ENCODE results near the gene HIRA. TPM values are rescaled to one million over a fixed set of nuclear protein-coding genes. Genes with fewer than 3 reads are reported as not detected.

The HIRA gene
- total and polyA plus RNA-seq, 2 experiments from 2014 or later = 9.4 to 58.3 TPM

- no peak for TF ChIP-seq ZNF462 (CRISPR knock-in tag; IDR thresholded peaks at IDR 0.05)
Observed at GRCh38 chr22:19383292-19383691, 48.2 kb downstream of the HIRA start (continued).

GRCh38 chr22:19382240-19382639 is 49.3 kb downstream of the HIRA start:
- no peak overlapping the region for H3K4me2 ChIP-seq
- H3K36me3 ChIP-seq (ENCODE audit: insufficient read depth) = peaks cover 36% of the 10 kb centered on the region
- no peak for ATAC-seq
- H4K20me1 ChIP-seq (replicated peaks; ENCODE audit: insufficient read depth) = peaks cover 4% of the 10 kb centered on the region
- no peak overlapping the region for H3K27ac ChIP-seq (ENCODE audit: low read depth)
- no peak overlapping the region for H3K4me3 ChIP-seq
- H3K27me3 Mint-ChIP-seq (ENCODE audit: insufficient read depth, low read depth, poor library complexity) = peaks cover 4% of the 10 kb centered on the region
- H3K79me2 ChIP-seq (replicated peaks; ENCODE audit: insufficient read depth) = no peaks in the 10 kb centered on the region
- H3K27ac Mint-ChIP-seq = no peak overlapping the region
- no peaks in the 10 kb centered on the region for H3K4me1 Mint-ChIP-seq
- DNase-seq (ENCODE audit: low spot score) = no peak
- H3K4me1 ChIP-seq (ENCODE audit: insufficient read depth) = no peaks in the 10 kb centered on the region
- H3K36me3 Mint-ChIP-seq (ENCODE audit: low read depth) = peaks cover 62% of the 10 kb centered on the region
- H3K4me3 Mint-ChIP-seq = no peak overlapping the region
- no peaks in the 10 kb centered on the region for H3F3A ChIP-seq (replicated peaks; ENCODE audit: low read depth)
- H3K9me3 Mint-ChIP-seq = no peaks in the 10 kb centered on the region
- H2AFZ ChIP-seq = no peak overlapping the region
- no peaks in the 10 kb centered on the region for H3K9me2 ChIP-seq (ENCODE audit: insufficient read depth)
- H3K27me3 ChIP-seq (ENCODE audit: insufficient read depth) = no peaks in the 10 kb centered on the region
- TF ChIP-seq NANOG (IDR thresholded peaks at IDR 0.05; ENCODE audit: borderline replicate concordance) (no peak), ZNF114 (CRISPR knock-in tag; IDR thresholded peaks at IDR 0.05) (no peak), CREB1 (CRISPR knock-in tag; IDR thresholded peaks at IDR 0.05; ENCODE audit: low read depth) (no peak), ETS1 (IDR thresholded peaks at IDR 0.05) (no peak), ZNF331 (CRISPR knock-in tag; IDR thresholded peaks at IDR 0.05; ENCODE audit: low read depth) (no peak), REST (IDR thresholded peaks at IDR 0.05; ENCODE audit: unreplicated experiment) (no peak), EZH2 (IDR thresholded peaks at IDR 0.05; ENCODE audit: low read depth, unreplicated experiment) (no peak), STAT1 (IDR thresholded peaks at IDR 0.05; ENCODE audit: unreplicated experiment) (no peak), EZH2phosphoT487 (IDR thresholded peaks at IDR 0.05; ENCODE audit: unreplicated experiment) (no peak), JUNB (IDR thresholded peaks at IDR 0.05; ENCODE audit: unreplicated experiment) (no peak)
